ENCODE results near the gene RNF11.

RNF11 gene

GRCh38 chr1:51296383-51297357 is 60.6 kb downstream of the RNF11 start:
- DNase-seq (ENCODE audit: low read depth, low spot score) = peak; percentile 39

GRCh38 chr1:51297401-51298321 is 61.6 kb downstream of the RNF11 start:
- no peak for DNase-seq (ENCODE audit: low read depth, low spot score)

GRCh38 chr1:51298322-51298705 is 62.2 kb downstream of the RNF11 start:
- DNase-seq (ENCODE audit: low read depth, low spot score) = no peak

GRCh38 chr1:51299185-51299885 is 63.3 kb downstream of the RNF11 start:
- DNase-seq (ENCODE audit: low read depth, low spot score) = no peak

GRCh38 chr1:51299981-51300670 is 64.1 kb downstream of the RNF11 start:
- DNase-seq (ENCODE audit: low read depth, low spot score) = no peak

- no peak for DNase-seq (ENCODE audit: low read depth, low spot score)
Measured at GRCh38 chr1:51301152-51301843, 65.2 kb downstream of the RNF11 start.

- DNase-seq (ENCODE audit: low read depth, low spot score) = no peak
Measured at GRCh38 chr1:51301844-51302162, 65.7 kb downstream of the RNF11 start.

- no peak for DNase-seq (ENCODE audit: low read depth, low spot score)
Measured at GRCh38 chr1:51302270-51302669, 66.2 kb downstream of the RNF11 start.

GRCh38 chr1:51302746-51303145 is 66.7 kb downstream of the RNF11 start:
- no peak for DNase-seq (ENCODE audit: low read depth, low spot score)

GRCh38 chr1:51303315-51303714 is 67.2 kb downstream of the RNF11 start:
- DNase-seq (ENCODE audit: low read depth, low spot score) = no peak

GRCh38 chr1:51303751-51304251 is 67.7 kb downstream of the RNF11 start:
- no peak for DNase-seq (ENCODE audit: low read depth, low spot score)

- DNase-seq (ENCODE audit: low read depth, low spot score) = no peak
Measured at GRCh38 chr1:51304360-51304759, 68.3 kb downstream of the RNF11 start.

- DNase-seq (ENCODE audit: low read depth, low spot score) = no peak
Measured at GRCh38 chr1:51305371-51305823, 69.3 kb downstream of the RNF11 start.

GRCh38 chr1:51306950-51307349 is 70.9 kb downstream of the RNF11 start:
- no peak for DNase-seq (ENCODE audit: low read depth, low spot score)

- no peak for DNase-seq (ENCODE audit: low read depth, low spot score)
Measured at GRCh38 chr1:51308636-51309035, 72.6 kb downstream of the RNF11 start.

- no peak for DNase-seq (ENCODE audit: low read depth, low spot score)
Measured at GRCh38 chr1:51309291-51309690, 73.2 kb downstream of the RNF11 start.

GRCh38 chr1:51310871-51311613 is 75.0 kb downstream of the RNF11 start:
- DNase-seq (ENCODE audit: low read depth, low spot score) = no peak

GRCh38 chr1:51311826-51312225 is 75.8 kb downstream of the RNF11 start:
- no peak for DNase-seq (ENCODE audit: low read depth, low spot score)

- DNase-seq (ENCODE audit: low read depth, low spot score) = no peak
Measured at GRCh38 chr1:51312718-51313117, 76.6 kb downstream of the RNF11 start.

Measured in brain pericyte (primary cell).